Endothelial cell of umbilical vein (primary cell): Measurements from ENCODE around the gene MED27. TPM values are rescaled to one million over a fixed set of nuclear protein-coding genes. Genes with fewer than 3 reads are reported as not detected.
"Not testable (repeated sequence)": the region's sequence is repeated elsewhere in the genome, so short reads cannot be mapped to it uniquely, and the experiment has no call there.

Experiments
- BruUV-seq: library from RNA; stranded (reverse); fragments of 400-500 nt; replicated peaks from 2 replicates; lab custom pipeline; 2021; lab: Mats Ljungman, UMichigan
- CTCF ChIA-PET: fragments of 300-600, 350-600 bp; sonication (Branson Sonifier 250); formaldehyde crosslinking; loops from one replicate; lab custom pipeline; 2021; ENCODE audit warnings: antibody characterized with exemption, inconsistent platforms; lab: Charles Lee
- POLR2A ChIA-PET: fragments of 300-600, 350-600 bp; sonication (Branson Sonifier 250); formaldehyde crosslinking; loops from one replicate; lab custom pipeline; 2021; ENCODE audit warnings: antibody characterized with exemption, inconsistent platforms; lab: Charles Lee
- DNase-seq: peaks from one replicate; pipeline ENCODE4 v3.0.0-alpha.2; 2011; ENCODE audit warnings: low read depth, low spot score
- FAIRE-seq: peaks from 2 replicates; lab custom pipeline; 2011; peaks lifted over from hg19 to GRCh38; lab: Jason Lieb, UNC
- H2AFZ ChIP-seq: 2 replicates; pipeline ENCODE4 v1.6.0; 2012; ENCODE audit warnings: low read depth, low read length, control low read depth, inconsistent platforms
- H3K27ac ChIP-seq: 2 replicates; pipeline ENCODE4 v1.5.1; 2011; ENCODE audit warnings: low read depth, mild to moderate bottlenecking, control low read depth, low read length, moderate library complexity; ENCODE audit not compliant: insufficient read depth
- H3K27me3 ChIP-seq, 2 experiments: 2 replicates each; pipeline versions ENCODE4 v1.6.0 to v1.6.1; 2011; ENCODE audit warnings: low read length in 2 of 2, mixed read lengths in 1 of 2; ENCODE audit not compliant: control insufficient read depth in 2 of 2, insufficient read depth in 2 of 2
- H3K36me3 ChIP-seq, 2 experiments: 2 replicates in 1 of 2; 3 replicates in 1 of 2; pipeline ENCODE4 v1.5.1; 2011; ENCODE audit warnings: low read length in 2 of 2, mild to moderate bottlenecking in 1 of 2, moderate library complexity in 1 of 2; ENCODE audit not compliant: control insufficient read depth in 2 of 2, insufficient read depth in 2 of 2; ENCODE audit errors: extremely low read depth in 1 of 2
- H3K4me1 ChIP-seq: 3 replicates; pipeline ENCODE4 v1.5.1; 2011; ENCODE audit warnings: mild to moderate bottlenecking, low read length; ENCODE audit not compliant: control insufficient read depth, insufficient read depth; ENCODE audit errors: extremely low read depth
- H3K4me2 ChIP-seq: 2 replicates; pipeline ENCODE4 v1.6.1; 2011; ENCODE audit warnings: low read length, control low read depth, mixed read lengths; ENCODE audit not compliant: insufficient read depth
- H3K4me3 ChIP-seq, 3 experiments: fragments of 200-600 bp in 1 of 3; sonication (generic), shearing (Covaris generic) in 1 of 3; replicated peaks in 1 of 3; 2 replicates each; pipeline ENCODE4 v1.5.1; 2011 to 2016; ENCODE audit warnings: control low read depth in 3 of 3, low read length in 3 of 3, mild to moderate bottlenecking in 2 of 3, inconsistent platforms in 1 of 3, low read depth in 1 of 3, moderate library complexity in 1 of 3; ENCODE audit not compliant: insufficient read depth in 1 of 3
- H3K79me2 ChIP-seq: 2 replicates; pipeline ENCODE4 v1.6.0; 2012; ENCODE audit warnings: low read length, inconsistent platforms; ENCODE audit not compliant: control insufficient read depth, insufficient read depth
- H3K9ac ChIP-seq: replicated peaks from 2 replicates; pipeline ENCODE3; 2011; ENCODE audit warnings: low read length, control low read depth; ENCODE audit not compliant: insufficient read depth; ENCODE audit errors: extremely low read depth
- H3K9me1 ChIP-seq: replicated peaks from 3 replicates; pipeline ENCODE4 v1.6.0; 2011; ENCODE audit warnings: mild to moderate bottlenecking, low read length; ENCODE audit not compliant: control insufficient read depth, insufficient read depth; ENCODE audit errors: extremely low read depth
- H3K9me3 ChIP-seq: replicated peaks from 2 replicates; pipeline ENCODE4 v1.5.1; 2012; ENCODE audit warnings: low read length, inconsistent platforms; ENCODE audit not compliant: control insufficient read depth, insufficient read depth
- H4K20me1 ChIP-seq: replicated peaks from 2 replicates; pipeline ENCODE3; 2011; ENCODE audit warnings: mild to moderate bottlenecking, low read length; ENCODE audit not compliant: control insufficient read depth, insufficient read depth; ENCODE audit errors: extremely low read depth
- CTCF ChIP-seq, 2 donors: IDR thresholded peaks; 1 replicate in 1 of 2; 2 replicates in 1 of 2; pipeline ENCODE4 v1.5.1; 2011; ENCODE audit warnings: low read length in 2 of 2, mild to moderate bottlenecking in 2 of 2, moderate library complexity in 2 of 2, control low read depth in 1 of 2, inconsistent platforms in 1 of 2, low read depth in 1 of 2; ENCODE audit not compliant: insufficient read depth in 1 of 2; ENCODE audit errors: extremely low read depth in 1 of 2
- EZH2 ChIP-seq: IDR thresholded peaks from 2 replicates; pipeline ENCODE4 v1.6.1; 2012; ENCODE audit warnings: borderline replicate concordance, low read depth, mild to moderate bottlenecking, moderate library complexity, low read length, inconsistent platforms; ENCODE audit not compliant: severe bottlenecking
- FOS ChIP-seq: IDR thresholded peaks from 2 replicates; pipeline ENCODE4 v1.6.1; 2011; ENCODE audit warnings: mild to moderate bottlenecking, low read length, moderate library complexity, borderline replicate concordance; ENCODE audit not compliant: insufficient read depth
- GATA2 ChIP-seq: IDR thresholded peaks from 2 replicates; pipeline ENCODE4 v1.7.0; 2011; ENCODE audit warnings: low read depth, mild to moderate bottlenecking, moderate library complexity, mixed read lengths, low read length; ENCODE audit not compliant: insufficient read length, insufficient read depth
- JUN ChIP-seq: IDR thresholded peaks from 2 replicates; pipeline ENCODE4 v1.6.1; 2011; ENCODE audit warnings: borderline replicate concordance, low read depth; ENCODE audit not compliant: insufficient read length, insufficient read depth
- MAX ChIP-seq: IDR thresholded peaks from 2 replicates; pipeline ENCODE4 v1.6.1; 2011; ENCODE audit not compliant: insufficient read depth, insufficient read length
- MYC ChIP-seq: IDR thresholded peaks from one replicate; pipeline ENCODE4 v1.6.1; 2011; ENCODE audit warnings: mild to moderate bottlenecking, low read depth, low read length
- POLR2A ChIP-seq: IDR thresholded peaks from 2 replicates; pipeline ENCODE4 v1.6.1; 2012; ENCODE audit warnings: low read depth, mild to moderate bottlenecking, control low read depth, low read length
- POLR2AphosphoS5 ChIP-seq: IDR thresholded peaks from 2 replicates; pipeline ENCODE4 v1.6.1; 2012; ENCODE audit warnings: low read depth, mild to moderate bottlenecking, control low read depth, low read length, moderate library complexity; ENCODE audit not compliant: insufficient read depth
- dilution Hi-C: fragments of 300-500 bp; cut with MboI; formaldehyde crosslinking; loops from one replicate; pipeline ENCODE4 v1.15.0; 2019; ENCODE audit warnings: low sequenced_read_pairs; ENCODE audit not compliant: extremely low pct_ligation_motif_present
- intact Hi-C: fragments of 100-400 bp; cut with micrococcal nuclease; formaldehyde crosslinking; loops from one replicate; pipeline ENCODE4 v1.10.0; 2022
- polyA plus RNA-seq, 4 experiments: library from polyadenylated mRNA; depleted of rRNA in 3 of 4; stranded (reverse) in 3 of 4; unstranded in 1 of 4; fragments of >200 nt; gene quantifications; 2 replicates each; pipeline versions ENCODE4 v1.2.1 to v1.2.3, GENCODE V29; 2011 to 2012; ENCODE audit warnings: missing spikeins in 1 of 4
- total RNA-seq: library from RNA; stranded (reverse); gene quantifications from 2 replicates; pipeline ENCODE4 v1.2.3, GENCODE V29; 2021

Gene MED27
- total and polyA plus RNA-seq, 2 donors (not counting 3 experiments of a cell fraction or from before 2014, with no cell fraction given), result 27.9 to 47.8 TPM

GRCh38 chr9:131923132-131923671, 156.5 kb downstream of the MED27 start:
- DNase-seq (no peak), FAIRE-seq (no peak)
- BruUV-seq, result no TSS peak
- intact Hi-C loops (no loop called here), dilution Hi-C loops (no loop called here)
- Histone ChIP-seq H3K4me3 (no peak overlapping the region), H2AFZ (no peak overlapping the region), H3K9ac (no peak overlapping the region), H4K20me1 (no peaks in the 10 kb centered on the region), H3K27ac (no peak overlapping the region), H3K9me3 (no peaks in the 10 kb centered on the region), H3K36me3 (no peaks in the 10 kb centered on the region), H3K27me3 (no peaks in the 10 kb centered on the region), H3K79me2 (no peaks in the 10 kb centered on the region), H3K4me2 (no peak overlapping the region), H3K9me1 (no peaks in the 10 kb centered on the region), H3K4me1 (no peaks in the 10 kb centered on the region)
- CTCF ChIA-PET, result no interaction called here
- no peak for TF ChIP-seq MAX
- no peak for TF ChIP-seq EZH2
- TF ChIP-seq GATA2, result no peak
- TF ChIP-seq JUN, result no peak
- TF ChIP-seq MYC, result no peak
- no peak for TF ChIP-seq POLR2AphosphoS5
- TF ChIP-seq POLR2A, result no peak
- TF ChIP-seq CTCF (IDR thresholded peaks at IDR 0.05; ENCODE audit: extremely low read depth in 1 of 2, insufficient read depth in 1 of 2, low read depth in 1 of 2, low read length in 2 of 2), result no peak
- no peak for TF ChIP-seq FOS
- POLR2A ChIA-PET, result no interaction called here

- H3K27me3 ChIP-seq, H4K20me1 ChIP-seq, H3K4me1 ChIP-seq, H3K9me3 ChIP-seq, dilution Hi-C loops, CTCF ChIA-PET, BruUV-seq, H3K27ac ChIP-seq, POLR2A ChIA-PET, FAIRE-seq, H3K9ac ChIP-seq, H2AFZ ChIP-seq, H3K4me3 ChIP-seq, intact Hi-C loops, H3K9me1 ChIP-seq, H3K36me3 ChIP-seq, DNase-seq, H3K4me2 ChIP-seq, H3K79me2 ChIP-seq: not testable (repeated sequence)
These were observed 158.0 kb downstream of the MED27 start for GRCh38 chr9:131921635-131922034.
